ENCODE data around the gene GRAMD4. TPM values are rescaled to one million over a fixed set of nuclear protein-coding genes. Genes with fewer than 3 reads are reported as not detected.
A peak's percentile ranks its signal among the peaks of the same experiment; 100 is the strongest.

The GRAMD4 gene
- total RNA-seq, 1 donor from 2014 or later: 85.7 TPM

DNA sequence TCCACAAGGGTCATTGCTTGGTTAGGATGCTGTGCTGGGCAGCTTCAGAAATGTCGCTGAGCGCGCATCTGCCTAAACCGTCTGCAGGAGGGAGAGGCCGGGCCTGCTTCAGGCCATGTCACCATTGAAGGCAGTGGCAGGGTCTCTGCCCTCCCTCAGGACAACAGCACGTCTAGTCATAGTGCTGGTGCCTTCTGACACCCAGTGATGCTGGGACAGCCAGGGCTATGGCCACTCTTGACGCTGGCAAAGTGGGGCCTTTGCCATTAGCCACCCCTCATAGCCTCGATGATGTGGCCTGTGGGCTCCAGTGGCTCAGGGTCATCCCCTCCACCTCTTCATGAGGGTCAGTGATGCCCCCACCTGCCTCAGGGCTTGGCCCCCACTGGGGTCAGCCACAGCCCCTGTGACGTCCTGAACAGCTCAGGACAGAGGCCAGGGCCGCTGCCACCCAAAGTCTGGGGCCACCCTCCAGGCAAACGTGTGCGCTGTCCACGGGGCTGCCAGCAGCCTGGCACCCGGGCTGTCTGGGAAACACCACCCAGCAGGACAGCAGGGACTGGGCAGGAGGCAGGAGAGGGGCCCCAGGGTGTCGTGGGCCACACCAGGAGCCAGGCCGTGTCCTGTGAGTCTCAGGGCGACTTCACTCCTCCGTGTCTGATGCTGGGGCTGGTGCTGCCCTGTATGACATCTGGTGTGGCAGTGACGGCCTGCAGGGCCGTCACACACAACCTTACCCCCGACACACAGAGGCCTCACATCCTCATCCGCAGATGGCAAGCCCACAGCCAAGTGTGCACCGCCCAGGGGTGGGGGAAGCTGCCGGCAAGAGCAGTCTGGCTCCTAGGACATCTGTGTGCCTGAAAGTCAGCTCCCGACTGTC, 75.4 kb downstream of the GRAMD4 start:
- no peak overlapping the region for H3K27ac Mint-ChIP-seq (ENCODE audit: unreplicated experiment)
- peaks cover 6% of the 10 kb centered on the region for H3K27me3 Mint-ChIP-seq (ENCODE audit: unreplicated experiment)
- no peak for DNase-seq
- peaks cover 5% of the 10 kb centered on the region for H3K36me3 Mint-ChIP-seq (ENCODE audit: unreplicated experiment)
- TF ChIP-seq, protein P1, sequence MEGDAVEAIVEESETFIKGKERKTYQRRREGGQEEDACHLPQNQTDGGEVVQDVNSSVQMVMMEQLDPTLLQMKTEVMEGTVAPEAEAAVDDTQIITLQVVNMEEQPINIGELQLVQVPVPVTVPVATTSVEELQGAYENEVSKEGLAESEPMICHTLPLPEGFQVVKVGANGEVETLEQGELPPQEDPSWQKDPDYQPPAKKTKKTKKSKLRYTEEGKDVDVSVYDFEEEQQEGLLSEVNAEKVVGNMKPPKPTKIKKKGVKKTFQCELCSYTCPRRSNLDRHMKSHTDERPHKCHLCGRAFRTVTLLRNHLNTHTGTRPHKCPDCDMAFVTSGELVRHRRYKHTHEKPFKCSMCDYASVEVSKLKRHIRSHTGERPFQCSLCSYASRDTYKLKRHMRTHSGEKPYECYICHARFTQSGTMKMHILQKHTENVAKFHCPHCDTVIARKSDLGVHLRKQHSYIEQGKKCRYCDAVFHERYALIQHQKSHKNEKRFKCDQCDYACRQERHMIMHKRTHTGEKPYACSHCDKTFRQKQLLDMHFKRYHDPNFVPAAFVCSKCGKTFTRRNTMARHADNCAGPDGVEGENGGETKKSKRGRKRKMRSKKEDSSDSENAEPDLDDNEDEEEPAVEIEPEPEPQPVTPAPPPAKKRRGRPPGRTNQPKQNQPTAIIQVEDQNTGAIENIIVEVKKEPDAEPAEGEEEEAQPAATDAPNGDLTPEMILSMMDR (IDR thresholded peaks at IDR 0.05; ENCODE audit: partially characterized antibody, unreplicated experiment): no peak
- H3K4me3 Mint-ChIP-seq (ENCODE audit: unreplicated experiment): no peak overlapping the region
- H3K9me3 Mint-ChIP-seq (ENCODE audit: unreplicated experiment): peaks cover 9% of the 10 kb centered on the region
- peaks cover 11% of the 10 kb centered on the region for H3K4me1 Mint-ChIP-seq (ENCODE audit: low read depth, unreplicated experiment)

DNA sequence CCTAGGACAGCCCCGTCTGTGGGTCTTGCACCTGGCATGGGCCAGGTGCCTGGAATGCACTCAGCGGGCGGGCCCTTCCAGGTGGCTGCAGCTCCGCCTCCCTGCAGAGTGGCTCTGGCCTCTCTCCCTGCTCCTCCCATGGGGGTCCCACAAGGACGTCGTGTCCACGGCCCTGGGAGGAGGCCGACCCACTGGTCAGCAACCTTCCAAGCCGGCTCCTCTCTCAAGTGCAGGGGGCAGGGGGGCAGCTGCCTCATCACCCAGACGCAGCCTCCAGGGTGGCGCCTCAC, 76.0 kb downstream of the GRAMD4 start:
- peaks cover 9% of the 10 kb centered on the region for H3K9me3 Mint-ChIP-seq (ENCODE audit: unreplicated experiment)
- peaks cover 5% of the 10 kb centered on the region for H3K36me3 Mint-ChIP-seq (ENCODE audit: unreplicated experiment)

DNA sequence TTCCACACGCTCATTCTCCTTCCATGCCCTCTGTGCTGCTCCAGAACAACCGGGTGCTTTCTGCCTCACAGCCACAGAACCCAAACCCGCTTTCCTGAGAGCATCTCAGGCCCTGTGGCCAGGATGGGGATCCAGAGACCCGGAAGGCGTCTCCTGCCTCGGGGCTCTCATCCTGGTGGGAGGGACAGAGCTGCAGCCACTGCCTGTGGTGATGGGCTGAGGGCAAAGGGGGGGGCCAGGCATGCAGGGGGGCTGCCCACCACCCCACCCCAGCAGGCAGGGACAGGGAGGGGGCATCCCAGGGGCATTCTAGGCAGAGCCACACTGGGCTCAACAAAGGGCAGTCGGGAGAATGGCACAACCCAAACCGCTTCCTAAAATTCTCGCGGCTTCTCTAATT, 76.4 kb downstream of the GRAMD4 start:
- Mint-ChIP-seq H3K4me3 (ENCODE audit: unreplicated experiment) (no peak overlapping the region), H3K27me3 (ENCODE audit: unreplicated experiment) (peaks cover 6% of the 10 kb centered on the region), H3K9me3 (ENCODE audit: unreplicated experiment) (peaks cover 9% of the 10 kb centered on the region), H3K27ac (ENCODE audit: unreplicated experiment) (peak overlapping the region; percentile 87), H3K36me3 (ENCODE audit: unreplicated experiment) (peaks cover under 1% of the 10 kb centered on the region), H3K4me1 (ENCODE audit: low read depth, unreplicated experiment) (peaks cover 11% of the 10 kb centered on the region)
- no peak for DNase-seq
- TF ChIP-seq, protein P1 (IDR thresholded peaks at IDR 0.05; ENCODE audit: partially characterized antibody, unreplicated experiment): no peak

More for the DNA sequence above, 76.0 kb downstream of the GRAMD4 start:
- peak overlapping the region; percentile 87 for H3K27ac Mint-ChIP-seq (ENCODE audit: unreplicated experiment)
- DNase-seq: no peak
- no peak overlapping the region for H3K4me3 Mint-ChIP-seq (ENCODE audit: unreplicated experiment)
- TF ChIP-seq, protein P1 (IDR thresholded peaks at IDR 0.05; ENCODE audit: partially characterized antibody, unreplicated experiment): no peak
- peaks cover 6% of the 10 kb centered on the region for H3K27me3 Mint-ChIP-seq (ENCODE audit: unreplicated experiment)
- H3K4me1 Mint-ChIP-seq (ENCODE audit: low read depth, unreplicated experiment): peaks cover 11% of the 10 kb centered on the region

DNA sequence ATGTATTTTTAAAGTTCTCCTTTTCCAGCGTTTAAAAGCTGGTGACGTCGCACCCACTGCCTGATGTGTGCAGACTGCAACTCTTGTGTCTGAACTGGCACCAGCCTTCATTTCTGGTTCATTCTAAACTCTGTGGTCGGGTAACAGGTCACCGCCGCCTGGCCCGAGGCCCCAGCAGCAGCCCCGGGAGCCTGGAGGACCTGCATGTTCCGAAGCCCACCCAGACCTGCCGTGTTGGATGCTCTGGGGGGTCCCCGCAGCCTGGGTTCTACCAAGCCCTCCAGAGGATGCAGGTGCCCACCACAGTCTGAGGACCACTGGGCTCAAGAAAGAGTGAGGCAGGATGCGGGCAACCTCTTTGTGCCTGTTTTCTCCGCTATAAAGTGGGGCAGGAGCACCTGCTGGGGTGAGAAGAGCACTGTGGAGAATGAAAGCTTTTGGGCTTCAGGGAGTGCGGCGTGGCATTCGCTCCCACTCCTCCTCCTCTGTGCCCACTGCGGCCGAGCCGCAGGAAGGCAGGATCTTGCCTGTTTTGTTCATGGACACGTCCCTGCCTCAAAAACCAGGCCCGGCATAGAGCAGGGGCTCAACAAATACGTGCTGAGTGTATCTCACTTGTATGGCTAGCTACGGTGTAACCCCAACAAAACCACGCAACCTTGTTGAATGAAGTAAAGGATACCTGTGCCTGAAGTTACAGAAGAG, 77.8 kb downstream of the GRAMD4 start:
- peaks cover 14% of the 10 kb centered on the region for H3K4me1 Mint-ChIP-seq (ENCODE audit: low read depth, unreplicated experiment)
- peaks cover 9% of the 10 kb centered on the region for H3K9me3 Mint-ChIP-seq (ENCODE audit: unreplicated experiment)
- H3K36me3 Mint-ChIP-seq (ENCODE audit: unreplicated experiment): no peaks in the 10 kb centered on the region
- H3K4me3 Mint-ChIP-seq (ENCODE audit: unreplicated experiment): no peak overlapping the region
- no peak for DNase-seq
- TF ChIP-seq, protein P1 (IDR thresholded peaks at IDR 0.05; ENCODE audit: partially characterized antibody, unreplicated experiment): no peak
- H3K27ac Mint-ChIP-seq (ENCODE audit: unreplicated experiment): no peak overlapping the region
- peaks cover 6% of the 10 kb centered on the region for H3K27me3 Mint-ChIP-seq (ENCODE audit: unreplicated experiment)

DNA sequence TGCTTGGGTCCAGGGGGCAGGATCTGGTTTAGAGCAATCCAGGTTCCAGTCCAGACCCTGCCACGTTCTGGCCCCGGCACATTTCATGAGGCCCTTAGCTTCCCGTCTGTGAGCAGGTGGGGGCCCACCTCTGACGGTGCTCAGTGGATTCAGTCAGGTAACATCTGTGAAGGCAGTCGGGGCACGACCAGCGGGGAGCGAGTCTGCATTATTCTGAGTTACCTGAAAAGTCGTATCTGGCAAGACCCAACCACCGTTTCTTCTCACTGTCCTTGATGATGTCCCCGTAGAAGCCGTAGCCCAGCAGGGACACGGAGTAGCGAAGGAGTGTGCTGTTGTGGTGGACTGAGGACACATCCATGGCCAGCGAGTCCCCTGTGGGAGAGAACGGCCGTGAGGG, 78.9 kb downstream of the GRAMD4 start:
- Mint-ChIP-seq H3K27me3 (ENCODE audit: unreplicated experiment) (peaks cover 7% of the 10 kb centered on the region), H3K4me1 (ENCODE audit: low read depth, unreplicated experiment) (peaks cover 18% of the 10 kb centered on the region), H3K27ac (ENCODE audit: unreplicated experiment) (no peak overlapping the region), H3K4me3 (ENCODE audit: unreplicated experiment) (no peak overlapping the region), H3K36me3 (ENCODE audit: unreplicated experiment) (no peaks in the 10 kb centered on the region), H3K9me3 (ENCODE audit: unreplicated experiment) (peaks cover 12% of the 10 kb centered on the region)
- DNase-seq: no peak
- TF ChIP-seq, protein P1 (IDR thresholded peaks at IDR 0.05; ENCODE audit: partially characterized antibody, unreplicated experiment): no peak

Measured in glutamatergic neuron (in vitro differentiated cells).